CD14-positive monocyte (primary cell): ENCODE measurements around the gene TCF21. TPM values are rescaled to one million over a fixed set of nuclear protein-coding genes. Genes with fewer than 3 reads are reported as not detected.
"Not testable (repeated sequence)": the region's sequence is repeated elsewhere in the genome, so short reads cannot be mapped to it uniquely, and the experiment has no call there.

Experiments used
- DNase-seq, 3 donors: peaks; one replicate each; pipeline ENCODE4 v3.0.0-alpha.2; 2011 to 2022
- H2AFZ ChIP-seq: 2 replicates; pipeline ENCODE4 v1.6.0; 2012; ENCODE audit warnings: mild to moderate bottlenecking, low read depth, low read length, inconsistent platforms; ENCODE audit not compliant: insufficient read depth, poor library complexity, severe bottlenecking
- H3K27ac ChIP-seq, 2 donors: 1 replicate in 1 of 2; 2 replicates in 1 of 2; pipeline ENCODE4 v1.5.1; 2012 to 2013; ENCODE audit warnings: low read length in 2 of 2, control low read depth in 1 of 2, inconsistent platforms in 1 of 2, low read depth in 1 of 2, mild to moderate bottlenecking in 1 of 2
- H3K27me3 ChIP-seq, 2 donors: one replicate each; pipeline versions ENCODE4 v1.6.0 to v1.6.1; 2011 to 2013; ENCODE audit warnings: low read length in 2 of 2; ENCODE audit not compliant: control insufficient read depth in 2 of 2, insufficient read depth in 2 of 2
- H3K36me3 ChIP-seq, 2 donors: replicated peaks in 1 of 2; 1 replicate in 1 of 2; 2 replicates in 1 of 2; pipeline versions ENCODE4 v1.5.1 to v1.6.1; 2012 to 2013; ENCODE audit warnings: low read length in 2 of 2, control low read depth in 1 of 2, inconsistent platforms in 1 of 2, mild to moderate bottlenecking in 1 of 2; ENCODE audit not compliant: insufficient read depth in 2 of 2, control insufficient read depth in 1 of 2
- H3K4me1 ChIP-seq, 2 donors: 1 replicate in 1 of 2; 2 replicates in 1 of 2; pipeline versions ENCODE4 v1.5.1 to v1.6.1; 2012 to 2013; ENCODE audit warnings: low read length in 2 of 2, control low read depth in 1 of 2, inconsistent platforms in 1 of 2, mild to moderate bottlenecking in 1 of 2, moderate library complexity in 1 of 2; ENCODE audit not compliant: insufficient read depth in 2 of 2, control insufficient read depth in 1 of 2
- H3K4me2 ChIP-seq: replicated peaks from 2 replicates; pipeline ENCODE3; 2012; ENCODE audit warnings: low read length, moderate library complexity, mild to moderate bottlenecking; ENCODE audit not compliant: poor library complexity, severe bottlenecking; ENCODE audit errors: extremely low read depth
- H3K4me3 ChIP-seq, 3 experiments: fragments of 200-600 bp in 1 of 3; sonication (generic) in 1 of 3; replicated peaks in 1 of 3; 1 replicate in 2 of 3; 2 replicates in 1 of 3; pipeline ENCODE4 v1.5.1; 2011 to 2013; ENCODE audit warnings: low read length in 3 of 3, mild to moderate bottlenecking in 3 of 3, control low read depth in 2 of 3, low read depth in 2 of 3, inconsistent platforms in 1 of 3, moderate library complexity in 1 of 3
- H3K79me2 ChIP-seq: 2 replicates; pipeline ENCODE4 v1.6.0; 2012; ENCODE audit warnings: mild to moderate bottlenecking, control low read depth, inconsistent platforms, low read length, moderate library complexity; ENCODE audit not compliant: insufficient read depth
- H3K9ac ChIP-seq: 2 replicates; pipeline ENCODE4 v1.6.0; 2017; ENCODE audit warnings: low read length, mild to moderate bottlenecking; ENCODE audit not compliant: insufficient read depth, poor library complexity, severe bottlenecking
- H3K9me3 ChIP-seq, 2 donors: replicated peaks in 1 of 2; 1 replicate in 1 of 2; 2 replicates in 1 of 2; pipeline versions ENCODE4 v1.5.1 to v1.6.1; 2012 to 2013; ENCODE audit warnings: low read length in 2 of 2, control low read depth in 1 of 2; ENCODE audit not compliant: control insufficient read depth in 1 of 2, insufficient read depth in 1 of 2
- H4K20me1 ChIP-seq: 2 replicates; pipeline ENCODE4 v1.6.0; 2012; ENCODE audit warnings: mild to moderate bottlenecking, low read length, control low read depth, moderate library complexity; ENCODE audit not compliant: insufficient read depth
- H3K27ac Mint-ChIP-seq, 7 donors: one replicate each; pipeline ENCODE4 v1.8.0; 2020; ENCODE audit warnings: mild to moderate bottlenecking in 7 of 7, mixed read lengths in 7 of 7, moderate library complexity in 6 of 7, inconsistent platforms in 2 of 7
- H3K27me3 Mint-ChIP-seq, 3 donors: one replicate each; pipeline ENCODE4 v1.8.0; 2021 to 2022; ENCODE audit warnings: low read depth in 3 of 3, mild to moderate bottlenecking in 3 of 3, mixed read lengths in 3 of 3, moderate library complexity in 3 of 3, inconsistent platforms in 1 of 3
- H3K36me3 Mint-ChIP-seq, 2 donors: one replicate each; pipeline ENCODE4 v1.8.0; 2020; ENCODE audit warnings: mixed read lengths in 2 of 2, inconsistent platforms in 1 of 2, mild to moderate bottlenecking in 1 of 2
- H3K4me1 Mint-ChIP-seq: one replicate; pipeline ENCODE4 v1.8.0; 2020; ENCODE audit warnings: mild to moderate bottlenecking, mixed read lengths
- H3K4me3 Mint-ChIP-seq, 2 donors: one replicate each; pipeline ENCODE4 v1.8.0; 2020; ENCODE audit warnings: mild to moderate bottlenecking in 2 of 2, mixed read lengths in 2 of 2, moderate library complexity in 1 of 2
- H3K9me3 Mint-ChIP-seq, 7 donors: one replicate each; pipeline ENCODE4 v1.8.0; 2020 to 2022; ENCODE audit warnings: mixed read lengths in 7 of 7, mild to moderate bottlenecking in 6 of 7, moderate library complexity in 6 of 7, inconsistent platforms in 2 of 7
- WGBS: methylation state at CpG from one replicate; pipeline ENCODE4 v1.1.5; 2013; ENCODE audit warnings: missing lambda C conversion rate; ENCODE audit not compliant: insufficient coverage; 5-methylcytosine and 5-hydroxymethylcytosine counted together
- intact Hi-C, 2 donors: fragments of 100-400 bp; cut with micrococcal nuclease; formaldehyde crosslinking; loops; one replicate each; pipeline versions ENCODE4 v1.15.0 to v1.15.1; 2023
- polyA plus RNA-seq, 3 donors: library from polyadenylated mRNA; depleted of rRNA in 1 of 3; unstranded in 2 of 3; stranded (reverse) in 1 of 3; fragments of 300-500 nt in 2 of 3; fragments of >200 nt in 1 of 3; fragmentation: Illumina TruSeq in 2 of 3; gene quantifications; 1 replicate in 2 of 3; 2 replicates in 1 of 3; pipeline ENCODE4 v1.2.3, GENCODE V29; 2012 to 2021
- TF ChIP-seq, protein P1 (sequence below): fragments of 200-600 bp; IDR thresholded peaks from one replicate; pipeline ENCODE4 v1.8.0; 2022; ENCODE audit warnings: antibody characterized with exemption, mild to moderate bottlenecking

TCF21 gene
- polyA plus RNA-seq, 3 donors: not detected

DNA sequence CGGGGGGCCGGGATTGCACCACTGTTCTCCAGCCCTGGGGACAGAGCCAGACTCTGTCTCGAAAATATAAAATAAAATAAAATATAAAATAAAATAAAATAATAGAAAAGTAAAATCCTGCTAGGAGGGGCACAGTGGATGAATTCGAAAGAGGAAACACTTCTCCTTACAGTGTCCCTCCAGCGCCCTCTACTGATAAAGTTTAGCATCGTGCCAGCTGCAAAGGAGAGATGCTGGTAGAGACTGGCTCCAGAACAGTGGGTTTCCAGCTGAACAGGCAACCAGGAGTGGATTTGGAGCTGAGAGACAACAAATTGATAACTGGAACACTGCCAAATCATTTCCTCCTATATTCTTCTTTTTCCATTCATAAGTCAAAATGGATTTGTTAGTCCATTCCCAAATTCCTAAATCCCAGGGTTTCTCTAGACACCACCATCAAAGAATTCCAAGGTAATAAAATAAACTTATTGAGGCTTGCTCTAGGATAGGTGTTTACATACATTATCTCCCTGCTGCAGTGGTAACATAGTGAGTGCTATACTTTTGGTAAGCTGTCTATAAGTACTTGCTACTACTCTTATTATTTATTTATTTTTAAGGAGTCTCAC, 32.4 kb downstream of the TCF21 start:
- H3K27me3 ChIP-seq: peaks cover 7 to 9% of the 10 kb centered on the region in 2 donors
- no CpG with 5 or more reads among the region's 6 CpGs for WGBS
- H3K9me3 Mint-ChIP-seq: peaks cover 0 to 2% (median 0%) of the 10 kb centered on the region in 7 donors
- H4K20me1 ChIP-seq: no peaks in the 10 kb centered on the region
- H3K4me3 ChIP-seq: no peak overlapping the region
- H3K27ac Mint-ChIP-seq: no peak overlapping the region
- H2AFZ ChIP-seq: no peak overlapping the region
- H3K79me2 ChIP-seq: no peaks in the 10 kb centered on the region
- no peaks in the 10 kb centered on the region for H3K9me3 ChIP-seq
- TF ChIP-seq, protein P1, sequence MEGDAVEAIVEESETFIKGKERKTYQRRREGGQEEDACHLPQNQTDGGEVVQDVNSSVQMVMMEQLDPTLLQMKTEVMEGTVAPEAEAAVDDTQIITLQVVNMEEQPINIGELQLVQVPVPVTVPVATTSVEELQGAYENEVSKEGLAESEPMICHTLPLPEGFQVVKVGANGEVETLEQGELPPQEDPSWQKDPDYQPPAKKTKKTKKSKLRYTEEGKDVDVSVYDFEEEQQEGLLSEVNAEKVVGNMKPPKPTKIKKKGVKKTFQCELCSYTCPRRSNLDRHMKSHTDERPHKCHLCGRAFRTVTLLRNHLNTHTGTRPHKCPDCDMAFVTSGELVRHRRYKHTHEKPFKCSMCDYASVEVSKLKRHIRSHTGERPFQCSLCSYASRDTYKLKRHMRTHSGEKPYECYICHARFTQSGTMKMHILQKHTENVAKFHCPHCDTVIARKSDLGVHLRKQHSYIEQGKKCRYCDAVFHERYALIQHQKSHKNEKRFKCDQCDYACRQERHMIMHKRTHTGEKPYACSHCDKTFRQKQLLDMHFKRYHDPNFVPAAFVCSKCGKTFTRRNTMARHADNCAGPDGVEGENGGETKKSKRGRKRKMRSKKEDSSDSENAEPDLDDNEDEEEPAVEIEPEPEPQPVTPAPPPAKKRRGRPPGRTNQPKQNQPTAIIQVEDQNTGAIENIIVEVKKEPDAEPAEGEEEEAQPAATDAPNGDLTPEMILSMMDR: peak; percentile 88
- no peak overlapping the region for H3K27ac ChIP-seq
- peaks cover 15 to 25% (median 22%) of the 10 kb centered on the region in 3 donors for H3K27me3 Mint-ChIP-seq
- intact Hi-C loops: no loop called here
- peak; percentile 59 to 68 (median 66) for DNase-seq
- no peaks in the 10 kb centered on the region for H3K36me3 ChIP-seq
- no peaks in the 10 kb centered on the region for H3K36me3 Mint-ChIP-seq
- H3K4me1 Mint-ChIP-seq: peaks cover 10% of the 10 kb centered on the region
- H3K4me2 ChIP-seq: no peak overlapping the region
- H3K4me1 ChIP-seq: peaks cover 0 to 3% of the 10 kb centered on the region in 2 donors
- no peak overlapping the region for H3K4me3 Mint-ChIP-seq
- H3K9ac ChIP-seq: no peak overlapping the region

DNA sequence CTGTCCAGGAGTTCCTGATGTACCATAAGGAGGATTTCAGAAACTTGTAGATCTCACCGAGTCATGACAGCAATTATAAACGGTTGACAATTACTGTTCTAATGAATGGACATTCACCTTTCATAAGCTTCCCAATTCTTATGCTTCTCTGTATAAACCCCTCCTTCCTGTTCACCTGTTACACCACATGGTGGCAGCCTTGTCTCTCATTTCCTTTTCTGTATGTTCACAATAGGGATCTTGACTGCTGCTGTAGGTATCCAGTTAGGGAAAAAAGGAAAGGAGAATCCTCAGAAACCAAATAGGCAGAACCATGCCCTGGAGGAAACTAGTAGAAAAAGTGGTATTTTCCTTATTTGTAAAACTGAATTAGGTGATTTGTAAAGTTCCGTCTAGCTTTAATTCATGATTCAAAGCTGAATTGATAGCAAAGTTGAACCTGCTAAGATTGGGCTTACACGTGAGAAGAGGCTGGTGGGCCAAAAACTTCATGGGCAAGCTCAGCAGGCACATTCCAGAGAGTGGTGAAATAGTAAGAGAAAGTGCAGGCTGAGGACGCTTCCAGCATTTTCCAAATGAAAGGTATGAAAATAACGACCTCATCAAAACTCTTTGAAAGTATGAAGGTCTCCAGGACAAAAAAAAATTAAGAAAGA, 35.2 kb downstream of the TCF21 start:
- H3K4me1 ChIP-seq: no peaks in the 10 kb centered on the region
- TF ChIP-seq, protein P1: peak; percentile 81
- H3K27ac Mint-ChIP-seq: no peak overlapping the region
- H3K9ac ChIP-seq: no peak overlapping the region
- no peak overlapping the region for H3K4me2 ChIP-seq
- intact Hi-C loops: loop anchor here in 1 of 2 donors (2.0 kb wide), 1 partner anchor 171 kb away; no protein-coding TSS in a partner anchor
- no peaks in the 10 kb centered on the region for H4K20me1 ChIP-seq
- H2AFZ ChIP-seq: no peak overlapping the region
- H3K36me3 ChIP-seq: no peaks in the 10 kb centered on the region
- H3K4me3 ChIP-seq: no peak overlapping the region
- no peak overlapping the region for H3K27ac ChIP-seq
- H3K4me3 Mint-ChIP-seq: peak overlapping the region in 1 of 2 donors; percentile 9
- peaks cover 25 to 40% (median 33%) of the 10 kb centered on the region in 3 donors for H3K27me3 Mint-ChIP-seq
- H3K9me3 Mint-ChIP-seq: peaks cover 0 to 2% (median 0%) of the 10 kb centered on the region in 7 donors
- DNase-seq: peak; percentile 44 to 67 (median 63)
- no peaks in the 10 kb centered on the region for H3K4me1 Mint-ChIP-seq
- H3K36me3 Mint-ChIP-seq: no peaks in the 10 kb centered on the region
- H3K9me3 ChIP-seq: no peaks in the 10 kb centered on the region
- 55% methylated on average over 3 of the region's 6 CpGs for WGBS
- H3K27me3 ChIP-seq: peaks cover 16 to 18% of the 10 kb centered on the region in 2 donors
- H3K79me2 ChIP-seq: no peaks in the 10 kb centered on the region

DNA sequence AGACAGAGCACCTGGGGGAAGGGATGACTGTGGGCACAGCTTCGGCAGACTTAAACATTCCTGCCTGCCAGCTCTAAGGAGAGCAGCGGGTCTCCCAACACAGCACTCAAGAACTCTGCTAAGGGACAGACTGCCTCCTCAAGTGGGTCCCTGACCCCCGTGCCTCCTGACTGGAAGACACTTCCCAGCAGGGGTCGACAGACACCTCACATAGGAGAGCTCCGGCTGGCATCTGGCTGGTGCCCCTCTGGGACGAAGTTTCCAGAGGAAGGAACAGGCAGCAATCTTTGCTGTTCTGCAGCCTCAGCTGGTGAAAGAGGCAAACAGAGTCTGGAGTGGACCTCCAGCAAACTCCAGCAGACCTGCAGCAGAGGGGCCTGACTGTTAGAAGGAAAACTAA, 42.3 kb downstream of the TCF21 start:
- H3K36me3 ChIP-seq, H3K4me3 ChIP-seq, H3K79me2 ChIP-seq, H3K4me1 Mint-ChIP-seq, H2AFZ ChIP-seq, H3K4me1 ChIP-seq, H3K36me3 Mint-ChIP-seq, intact Hi-C loops, H3K4me3 Mint-ChIP-seq, H3K9me3 ChIP-seq, H3K27ac Mint-ChIP-seq, H3K4me2 ChIP-seq, H3K27ac ChIP-seq, DNase-seq, H3K9ac ChIP-seq, H4K20me1 ChIP-seq: not testable (repeated sequence)
- Mint-ChIP-seq H3K27me3 (peaks cover 21 to 42% (median 29%) of the 10 kb centered on the region in 3 donors), H3K9me3 (peaks cover 8 to 24% (median 14%) of the 10 kb centered on the region in 7 donors)
- peaks cover 7 to 13% of the 10 kb centered on the region in 2 donors for H3K27me3 ChIP-seq
- WGBS: 85% methylated on average over 6 of the region's 6 CpGs
